T-helper 9 cell (primary cell): Measurements from ENCODE around the gene EMP3.
"Not testable (repeated sequence)": the region's sequence is repeated elsewhere in the genome, so short reads cannot be mapped to it uniquely, and the experiment has no call there.

ENCODE experiments used
- DNase-seq: peaks from one replicate; pipeline ENCODE4 v3.0.0-alpha.2; 2020
- total RNA-seq, 2 donors: gene quantifications; one replicate each; lab custom pipeline; 2026; lab: John Stamatoyannopoulos, UW

The EMP3 gene
- 115 to 211 reads per million in 2 donors for total RNA-seq

- peak; percentile 75 for DNase-seq
Measured at GRCh38 chr19:48325265-48325910, at the start of gene EMP3. TSS of gene EMP3 (plus strand) at chr19:48325552. CDS start at chr19:48326845, 1,293 bp downstream.

- no peak for DNase-seq
Measured at GRCh38 chr19:48279747-48280146, 45.6 kb upstream of the EMP3 start.

- no peak for DNase-seq
Measured at GRCh38 chr19:48283908-48284307, 41.4 kb upstream of the EMP3 start.

- no peak for DNase-seq
Measured at GRCh38 chr19:48284896-48285295, 40.5 kb upstream of the EMP3 start.

- DNase-seq = no peak
Measured at GRCh38 chr19:48287748-48288147, 37.6 kb upstream of the EMP3 start.

- no peak for DNase-seq
Measured at GRCh38 chr19:48290401-48290770, 35.0 kb upstream of the EMP3 start.

- DNase-seq = peak; percentile 65
Measured at GRCh38 chr19:48290771-48291488, 34.4 kb upstream of the EMP3 start.

- DNase-seq = not testable (repeated sequence)
Measured at GRCh38 chr19:48291489-48291815, 33.9 kb upstream of the EMP3 start.

- no peak for DNase-seq
Measured at GRCh38 chr19:48292798-48293197, 32.6 kb upstream of the EMP3 start.

- no peak for DNase-seq
Measured at GRCh38 chr19:48295458-48295857, 29.9 kb upstream of the EMP3 start.

- DNase-seq = no peak
Measured at GRCh38 chr19:48296963-48297734, 28.2 kb upstream of the EMP3 start.

GRCh38 chr19:48297975-48298374, 27.4 kb upstream of the EMP3 start:
- no peak for DNase-seq

- no peak for DNase-seq
Measured at GRCh38 chr19:48301886-48302599, 23.3 kb upstream of the EMP3 start.

- DNase-seq = no peak
Measured at GRCh38 chr19:48302600-48302959, 22.8 kb upstream of the EMP3 start.

- DNase-seq = no peak
Measured at GRCh38 chr19:48303367-48303766, 22.0 kb upstream of the EMP3 start.

GRCh38 chr19:48303866-48304265, 21.5 kb upstream of the EMP3 start:
- DNase-seq = no peak

GRCh38 chr19:48308631-48309586, 16.4 kb upstream of the EMP3 start:
- DNase-seq = no peak

- not testable (repeated sequence) for DNase-seq
Measured at GRCh38 chr19:48309731-48310130, 15.6 kb upstream of the EMP3 start.

- no peak for DNase-seq
Measured at GRCh38 chr19:48310227-48310626, 15.1 kb upstream of the EMP3 start.

GRCh38 chr19:48311384-48311783, 14.0 kb upstream of the EMP3 start:
- DNase-seq = no peak

- DNase-seq = no peak
Measured at GRCh38 chr19:48315712-48316111, 9.6 kb upstream of the EMP3 start.

GRCh38 chr19:48317708-48317960, 7.7 kb upstream of the EMP3 start:
- not testable (repeated sequence) for DNase-seq
